Fibroblast of skin of right biceps (primary cell): ENCODE measurements around the gene CARS1.
A peak's percentile ranks its signal among the peaks of the same experiment; 100 is the strongest.

ENCODE experiments used
- DNase-seq: peaks from one replicate; pipeline ENCODE4 v3.0.0-alpha.2; 2013

Gene CARS1

GRCh38 chr11:2990617-2991451, 66.4 kb downstream of the CARS1 start:
- no peak for DNase-seq

- no peak for DNase-seq
These were observed 67.7 kb downstream of the CARS1 start for GRCh38 chr11:2989551-2989950.

- DNase-seq = no peak
These were observed 68.2 kb downstream of the CARS1 start for GRCh38 chr11:2989006-2989405.

- DNase-seq = no peak
These were observed 69.1 kb downstream of the CARS1 start for GRCh38 chr11:2987881-2988861.

GRCh38 chr11:2983908-2984307, 73.3 kb downstream of the CARS1 start:
- DNase-seq = no peak

- DNase-seq = no peak
These were observed 75.0 kb downstream of the CARS1 start for GRCh38 chr11:2982214-2982613.

GRCh38 chr11:2981130-2981529, 76.1 kb downstream of the CARS1 start:
- DNase-seq = no peak

- no peak for DNase-seq
These were observed 76.9 kb downstream of the CARS1 start for GRCh38 chr11:2980168-2980840.

GRCh38 chr11:2977113-2977512, 80.1 kb downstream of the CARS1 start:
- DNase-seq = no peak

- DNase-seq = no peak
These were observed 80.7 kb downstream of the CARS1 start for GRCh38 chr11:2976294-2977063.

GRCh38 chr11:2975594-2975993, 81.6 kb downstream of the CARS1 start:
- DNase-seq = peak; percentile 16

- no peak for DNase-seq
These were observed 83.0 kb downstream of the CARS1 start for GRCh38 chr11:2974272-2974671.

GRCh38 chr11:2968341-2968900, 88.8 kb downstream of the CARS1 start:
- DNase-seq = no peak

GRCh38 chr11:2964782-2965181, 92.4 kb downstream of the CARS1 start:
- no peak for DNase-seq

GRCh38 chr11:2963761-2964160, 93.5 kb downstream of the CARS1 start:
- DNase-seq = no peak

- DNase-seq = no peak
These were observed 94.0 kb downstream of the CARS1 start for GRCh38 chr11:2963112-2963754.

GRCh38 chr11:2961080-2961479, 96.1 kb downstream of the CARS1 start:
- no peak for DNase-seq

GRCh38 chr11:2960139-2960538, 97.1 kb downstream of the CARS1 start:
- DNase-seq = no peak

- DNase-seq = no peak
These were observed 99.0 kb downstream of the CARS1 start for GRCh38 chr11:2958251-2958650.

- no peak for DNase-seq
These were observed 101.2 kb downstream of the CARS1 start for GRCh38 chr11:2955906-2956476.

GRCh38 chr11:2954263-2954662, 103.0 kb downstream of the CARS1 start:
- DNase-seq = no peak
